Fibroblast of mammary gland (primary cell): ENCODE data around the gene BFSP2.
"Not testable (repeated sequence)": the region's sequence is repeated elsewhere in the genome, so short reads cannot be mapped to it uniquely, and the experiment has no call there.

ENCODE experiments used
- DNase-seq: peaks from one replicate; pipeline ENCODE4 v3.0.0-alpha.2; 2010; ENCODE audit warnings: low read depth
- H3K4me3 ChIP-seq: 2 replicates; pipeline ENCODE4 v1.5.1; 2011; ENCODE audit warnings: low read depth, mild to moderate bottlenecking, low read length, moderate library complexity; ENCODE audit not compliant: control insufficient read depth
- CTCF ChIP-seq: conservative IDR thresholded peaks from 2 replicates; pipeline ENCODE4 v1.5.1; 2011; ENCODE audit warnings: low read depth, low read length, inconsistent platforms; ENCODE audit not compliant: control insufficient read depth, insufficient read depth

Gene BFSP2

GRCh38 chr3:133520286-133520685, 120.4 kb downstream of the BFSP2 start:
- no peak for TF ChIP-seq CTCF
- no peak for DNase-seq
- H3K4me3 ChIP-seq, result no peak overlapping the region

- not testable (repeated sequence) for H3K4me3 ChIP-seq, DNase-seq
Observed at GRCh38 chr3:133520938-133521337, 121.1 kb downstream of the BFSP2 start.

GRCh38 chr3:133521946-133522345, 122.1 kb downstream of the BFSP2 start:
- H3K4me3 ChIP-seq, result no peak overlapping the region
- no peak for DNase-seq
- no peak for TF ChIP-seq CTCF

GRCh38 chr3:133523758-133524157, 123.9 kb downstream of the BFSP2 start:
- DNase-seq, H3K4me3 ChIP-seq: not testable (repeated sequence)
